MM.1S (cell line): ENCODE measurements around the gene RRP1.

Experiments used
- DNase-seq: peaks from one replicate; pipeline ENCODE4 v3.0.0-alpha.2; 2015
- H2AFZ ChIP-seq: fragments of 300-600 bp; sonication (generic); 2 replicates; pipeline ENCODE4 v1.6.0; 2016; ENCODE audit warnings: antibody characterized with exemption, low read length
- H3F3A ChIP-seq: fragments of 300-600 bp; sonication (generic); 2 replicates; pipeline ENCODE4 v1.6.1; 2016; ENCODE audit warnings: mild to moderate bottlenecking, antibody characterized with exemption, low read length, moderate library complexity, mixed read lengths; ENCODE audit not compliant: insufficient read depth
- H3K27ac ChIP-seq: fragments of 300-600 bp; sonication (generic); 2 replicates; pipeline ENCODE4 v1.5.1; 2016; ENCODE audit warnings: mild to moderate bottlenecking, low read length
- H3K27me3 ChIP-seq: fragments of 300-600 bp; sonication (generic); replicated peaks from 2 replicates; pipeline ENCODE4 v1.6.0; 2016; ENCODE audit warnings: low read length; ENCODE audit not compliant: insufficient read depth
- H3K36me3 ChIP-seq: fragments of 300-600 bp; sonication (generic); replicated peaks from 2 replicates; pipeline ENCODE4 v1.6.1; 2016; ENCODE audit warnings: mild to moderate bottlenecking, low read length, mixed read lengths; ENCODE audit not compliant: insufficient read depth
- H3K4me1 ChIP-seq: fragments of 300-600 bp; sonication (generic); 2 replicates; pipeline ENCODE4 v1.6.1; 2016; ENCODE audit warnings: low read length, mixed read lengths
- H3K4me2 ChIP-seq: fragments of 300-600 bp; sonication (generic); 2 replicates; pipeline ENCODE4 v1.6.0; 2016; ENCODE audit warnings: low read depth, low read length
- H3K4me3 ChIP-seq: fragments of 300-600 bp; sonication (generic); 2 replicates; pipeline ENCODE4 v1.5.1; 2016; ENCODE audit warnings: low read length, mixed read lengths
- H3K79me2 ChIP-seq: fragments of 300-600 bp; sonication (generic); 2 replicates; pipeline ENCODE4 v1.6.1; 2016; ENCODE audit warnings: mixed run types, low read length, mixed read lengths
- H3K9ac ChIP-seq: fragments of 300-600 bp; sonication (generic); 2 replicates; pipeline ENCODE4 v1.6.1; 2016; ENCODE audit warnings: low read length, mixed read lengths
- H3K9me2 ChIP-seq: fragments of 300-600 bp; sonication (generic); replicated peaks from 2 replicates; pipeline ENCODE4 v1.6.1; 2016; ENCODE audit warnings: mild to moderate bottlenecking, low read length, mixed read lengths; ENCODE audit not compliant: insufficient read depth
- H3K9me3 ChIP-seq: fragments of 300-600 bp; sonication (generic); replicated peaks from 2 replicates; pipeline ENCODE4 v1.6.1; 2016; ENCODE audit warnings: mild to moderate bottlenecking, low read length, mixed read lengths; ENCODE audit not compliant: insufficient read depth
- H4K20me1 ChIP-seq: fragments of 300-600 bp; sonication (generic); 2 replicates; pipeline ENCODE4 v1.6.1; 2016; ENCODE audit warnings: mild to moderate bottlenecking, low read length, moderate library complexity, mixed read lengths; ENCODE audit not compliant: insufficient read depth
- CTCF ChIP-seq: fragments of 300-600 bp; sonication (generic); IDR thresholded peaks from 2 replicates; pipeline ENCODE4 v1.5.1; 2016; ENCODE audit warnings: antibody characterized with exemption, low read length, mixed read lengths
- EZH2 ChIP-seq: fragments of 300-600 bp; sonication (generic); optimal IDR thresholded peaks from 2 replicates; pipeline ENCODE3; 2017; ENCODE audit warnings: low read depth, mild to moderate bottlenecking, antibody characterized with exemption, low read length, mixed read lengths
- EZH2phosphoT487 ChIP-seq: fragments of 300-600 bp; sonication (generic); IDR thresholded peaks from 2 replicates; pipeline ENCODE4 v1.6.1; 2018; ENCODE audit warnings: antibody characterized with exemption, low read length

RRP1 gene

GRCh38 chr21:43766734-43767497 lies 22.5 kb upstream of the RRP1 start:
- DNase-seq, result no peak
- Histone ChIP-seq H3K79me2 (no peaks in the 10 kb centered on the region), H3K9me2 (no peaks in the 10 kb centered on the region), H4K20me1 (no peaks in the 10 kb centered on the region), H3K4me1 (no peaks in the 10 kb centered on the region), H3K9me3 (no peaks in the 10 kb centered on the region), H3F3A (peaks cover 11% of the 10 kb centered on the region; the same call in 1 of the 2 replicates), H2AFZ (no peak overlapping the region), H3K9ac (no peak overlapping the region), H3K36me3 (no peaks in the 10 kb centered on the region), H3K27me3 (no peaks in the 10 kb centered on the region), H3K27ac (no peak overlapping the region), H3K4me2 (no peak overlapping the region), H3K4me3 (no peak overlapping the region)
- TF ChIP-seq CTCF (no peak), EZH2phosphoT487 (no peak), EZH2 (no peak)

GRCh38 chr21:43767498-43767983 lies 21.8 kb upstream of the RRP1 start:
- H3K36me3 ChIP-seq, result no peaks in the 10 kb centered on the region
- no peak overlapping the region for H2AFZ ChIP-seq
- no peaks in the 10 kb centered on the region for H3K9me2 ChIP-seq
- H3K4me1 ChIP-seq, result no peaks in the 10 kb centered on the region
- no peak overlapping the region for H3K4me3 ChIP-seq
- DNase-seq, result no peak
- no peak overlapping the region for H3K27ac ChIP-seq
- H4K20me1 ChIP-seq, result no peaks in the 10 kb centered on the region
- no peaks in the 10 kb centered on the region for H3K79me2 ChIP-seq
- H3F3A ChIP-seq, result peaks cover 15% of the 10 kb centered on the region
- H3K9ac ChIP-seq, result no peak overlapping the region
- TF ChIP-seq EZH2phosphoT487 (no peak), CTCF (no peak), EZH2 (no peak)
- H3K27me3 ChIP-seq, result no peaks in the 10 kb centered on the region
- H3K9me3 ChIP-seq, result no peaks in the 10 kb centered on the region
- no peak overlapping the region for H3K4me2 ChIP-seq

GRCh38 chr21:43767984-43768867 lies 21.2 kb upstream of the RRP1 start:
- H3K9me3 ChIP-seq, result no peaks in the 10 kb centered on the region
- no peak for DNase-seq
- H3K36me3 ChIP-seq, result peaks cover 4% of the 10 kb centered on the region; the same call in 1 of the 2 replicates
- no peaks in the 10 kb centered on the region for H3K4me1 ChIP-seq
- H3K4me2 ChIP-seq, result no peak overlapping the region
- no peak overlapping the region for H3K4me3 ChIP-seq
- no peaks in the 10 kb centered on the region for H3K79me2 ChIP-seq
- H2AFZ ChIP-seq, result no peak overlapping the region
- no peaks in the 10 kb centered on the region for H3K9me2 ChIP-seq
- no peaks in the 10 kb centered on the region for H4K20me1 ChIP-seq
- H3K27ac ChIP-seq, result no peak overlapping the region
- no peaks in the 10 kb centered on the region for H3K27me3 ChIP-seq
- no peak overlapping the region for H3K9ac ChIP-seq
- TF ChIP-seq EZH2 (no peak), CTCF (no peak), EZH2phosphoT487 (no peak)
- peaks cover 22% of the 10 kb centered on the region for H3F3A ChIP-seq
